Measurements from ENCODE around the gene CCDC3.

GRCh38 chr10:12898271-12898670, 103.2 kb downstream of the CCDC3 start:
- TF ChIP-seq CTCF (IDR thresholded peaks at IDR 0.05; ENCODE audit: poor library complexity, severe bottlenecking) (no peak), POLR2AphosphoS5 (IDR thresholded peaks at IDR 0.05) (no peak), EP300 (conservative IDR thresholded peaks at IDR 0.05; ENCODE audit: poor library complexity, severe bottlenecking) (no peak), REST (IDR thresholded peaks at IDR 0.05; ENCODE audit: borderline replicate concordance) (no peak), EZH2 (IDR thresholded peaks at IDR 0.05; ENCODE audit: borderline replicate concordance, insufficient read depth, low read length, poor library complexity, severe bottlenecking) (no peak), TAF1 (IDR thresholded peaks at IDR 0.05; ENCODE audit: low read depth) (no peak), SMC3 (conservative IDR thresholded peaks at IDR 0.05; ENCODE audit: poor library complexity) (no peak), MXI1 (conservative IDR thresholded peaks at IDR 0.05; ENCODE audit: poor library complexity, severe bottlenecking) (no peak)

Measured in neural cell (in vitro differentiated cells).